ENCODE results near the gene MINDY3. TPM values are rescaled to one million over a fixed set of nuclear protein-coding genes. Genes with fewer than 3 reads are reported as not detected.

Gene MINDY3
- total and polyA plus RNA-seq, 2 experiments from 2014 or later, result 14.5 to 20.4 TPM

GRCh38 chr10:15797346-15797745 is 63.0 kb downstream of the MINDY3 start:
- TF ChIP-seq CTCF (IDR thresholded peaks at IDR 0.05; ENCODE audit: low read depth, low read length), result no peak
- no peaks in the 10 kb centered on the region for H3K27me3 ChIP-seq
- H3K4me3 ChIP-seq, result no peak overlapping the region
- H3K9me3 ChIP-seq (ENCODE audit: low read depth), result no peaks in the 10 kb centered on the region
- H3K27ac ChIP-seq, result no peak overlapping the region
- peaks cover 21% of the 10 kb centered on the region for H3K4me1 ChIP-seq (ENCODE audit: low read depth)
- no peak for DNase-seq (ENCODE audit: low read depth in 1 of 2, low spot score in 1 of 2)
- H3K36me3 ChIP-seq, result no peaks in the 10 kb centered on the region

DNA sequence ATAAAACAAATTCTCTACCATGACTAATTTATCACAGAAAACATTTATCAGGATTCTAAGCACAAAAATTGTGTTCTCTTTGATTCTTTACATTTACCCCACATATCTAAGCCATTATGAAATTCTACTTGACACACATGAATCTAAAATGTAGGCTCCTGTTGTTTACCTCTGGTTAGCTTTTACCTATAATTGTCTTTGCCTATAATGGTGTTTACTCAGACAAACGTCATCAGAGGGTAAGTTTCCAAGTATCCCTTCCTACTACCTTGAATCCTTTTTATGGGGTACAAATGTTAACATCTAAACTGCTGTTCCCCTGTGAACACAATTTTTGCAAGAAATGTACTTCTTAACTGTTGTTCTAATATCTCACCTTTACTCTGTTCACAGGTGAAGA is 63.5 kb downstream of the MINDY3 start:
- no peak overlapping the region for H3K4me3 ChIP-seq
- H3K27ac ChIP-seq, result no peak overlapping the region
- H3K27me3 ChIP-seq, result no peaks in the 10 kb centered on the region
- DNase-seq (ENCODE audit: low read depth in 1 of 2, low spot score in 1 of 2), result no peak
- TF ChIP-seq CTCF (IDR thresholded peaks at IDR 0.05; ENCODE audit: low read depth, low read length), result no peak
- H3K9me3 ChIP-seq (ENCODE audit: low read depth), result no peaks in the 10 kb centered on the region
- no peaks in the 10 kb centered on the region for H3K36me3 ChIP-seq
- peaks cover 23% of the 10 kb centered on the region for H3K4me1 ChIP-seq (ENCODE audit: low read depth)

GRCh38 chr10:15796098-15796759 is 64.1 kb downstream of the MINDY3 start:
- TF ChIP-seq CTCF (IDR thresholded peaks at IDR 0.05; ENCODE audit: low read depth, low read length), result no peak
- H3K4me3 ChIP-seq, result no peak overlapping the region
- no peak for DNase-seq (ENCODE audit: low read depth in 1 of 2, low spot score in 1 of 2)
- H3K4me1 ChIP-seq (ENCODE audit: low read depth), result peaks cover 26% of the 10 kb centered on the region
- H3K9me3 ChIP-seq (ENCODE audit: low read depth), result no peaks in the 10 kb centered on the region
- no peaks in the 10 kb centered on the region for H3K27me3 ChIP-seq
- no peak overlapping the region for H3K27ac ChIP-seq
- H3K36me3 ChIP-seq, result no peaks in the 10 kb centered on the region

DNA sequence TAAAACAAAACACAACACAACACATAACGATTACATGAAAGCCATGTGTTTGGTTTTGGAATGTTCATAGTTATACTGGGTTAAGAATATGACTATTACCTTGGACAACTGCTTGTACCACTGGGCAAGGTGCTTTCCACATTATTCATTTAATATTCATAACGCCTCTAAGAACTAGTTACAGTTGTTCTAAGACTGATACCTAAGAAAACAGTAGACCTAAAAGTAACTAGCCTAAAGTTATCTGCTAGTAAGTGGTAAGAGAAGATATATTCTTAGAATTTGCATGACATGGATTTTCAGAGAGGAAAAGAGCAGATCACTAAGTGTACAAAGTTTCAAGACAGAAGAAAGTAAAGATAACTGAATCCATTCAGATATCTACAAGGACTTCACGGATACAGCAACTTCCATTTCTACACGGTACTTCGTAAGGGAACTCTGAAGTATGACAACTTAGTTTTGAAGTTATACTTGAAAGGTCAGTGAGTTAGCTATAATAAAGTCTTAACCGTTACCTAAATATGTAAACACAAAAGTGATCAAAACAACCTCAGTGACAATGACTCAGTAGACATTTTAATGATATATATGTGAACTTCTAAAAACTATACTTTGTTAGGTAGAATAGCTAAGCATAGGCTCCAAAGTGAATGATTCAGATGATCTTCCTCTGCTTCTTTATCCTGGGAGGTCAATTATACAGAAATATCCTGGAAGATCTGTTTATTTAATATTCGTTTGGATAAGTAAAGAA is 65.1 kb downstream of the MINDY3 start:
- Histone ChIP-seq H3K9me3 (ENCODE audit: low read depth) (no peaks in the 10 kb centered on the region), H3K27ac (no peak overlapping the region), H3K4me1 (ENCODE audit: low read depth) (peaks cover 26% of the 10 kb centered on the region), H3K4me3 (no peak overlapping the region), H3K27me3 (no peaks in the 10 kb centered on the region), H3K36me3 (no peaks in the 10 kb centered on the region)
- no peak for TF ChIP-seq CTCF (IDR thresholded peaks at IDR 0.05; ENCODE audit: low read depth, low read length)
- DNase-seq (ENCODE audit: low read depth in 1 of 2, low spot score in 1 of 2), result no peak

DNA sequence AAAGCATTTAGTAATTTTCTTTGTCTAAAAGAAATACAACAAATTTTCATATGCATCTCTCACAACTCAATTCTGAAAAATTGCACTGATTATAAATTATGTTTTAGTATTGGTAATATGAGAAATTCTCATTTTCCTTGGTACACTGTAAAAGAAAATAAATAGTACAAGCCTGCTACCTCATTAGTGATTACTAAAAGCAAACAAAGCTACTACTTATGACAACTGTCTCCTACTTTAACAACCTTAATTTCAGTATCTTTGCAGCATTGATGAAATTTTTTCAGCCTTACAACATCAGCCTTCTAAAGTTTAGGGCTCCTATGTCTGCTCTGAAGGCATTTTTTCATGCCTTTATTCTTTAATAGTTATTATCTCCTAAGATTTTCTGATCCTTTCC is 65.7 kb downstream of the MINDY3 start:
- no peak for TF ChIP-seq CTCF (IDR thresholded peaks at IDR 0.05; ENCODE audit: low read depth, low read length)
- H3K4me3 ChIP-seq, result no peak overlapping the region
- no peak for DNase-seq (ENCODE audit: low read depth in 1 of 2, low spot score in 1 of 2)
- peaks cover 26% of the 10 kb centered on the region for H3K4me1 ChIP-seq (ENCODE audit: low read depth)
- H3K36me3 ChIP-seq, result no peaks in the 10 kb centered on the region
- no peaks in the 10 kb centered on the region for H3K9me3 ChIP-seq (ENCODE audit: low read depth)
- no peaks in the 10 kb centered on the region for H3K27me3 ChIP-seq
- no peak overlapping the region for H3K27ac ChIP-seq

Measured in cardiac muscle cell (in vitro differentiated cells and primary cell).